GM12891 (cell line): ENCODE measurements around the gene CCDC194.

ENCODE experiments used
- DNase-seq: peaks from one replicate; pipeline ENCODE4 v3.0.0; 2011; ENCODE audit warnings: low spot score; ENCODE audit not compliant: insufficient read length
- FAIRE-seq: peaks from 2 replicates; lab custom pipeline; 2011; peaks lifted over from hg19 to GRCh38; lab: Jason Lieb, UNC
- PAX5 ChIP-seq: IDR thresholded peaks from 2 replicates; pipeline ENCODE4 v1.6.1; 2011; ENCODE audit warnings: low read length, moderate library complexity, mild to moderate bottlenecking; ENCODE audit not compliant: insufficient read depth, severe bottlenecking
- POLR2A ChIP-seq: IDR thresholded peaks from 2 replicates; pipeline ENCODE4 v1.6.1; 2011; ENCODE audit warnings: low read depth, low read length, control low read depth
- POU2F2 ChIP-seq: IDR thresholded peaks from 2 replicates; pipeline ENCODE4 v1.6.1; 2011; ENCODE audit warnings: low read depth, mild to moderate bottlenecking, control low read depth, low read length, moderate library complexity
- SPI1 ChIP-seq: IDR thresholded peaks from 2 replicates; pipeline ENCODE4 v1.6.1; 2011; ENCODE audit warnings: low read depth, low read length, control low read depth
- TAF1 ChIP-seq: IDR thresholded peaks from 2 replicates; pipeline ENCODE4 v1.6.1; 2011; ENCODE audit warnings: low read depth, low read length, control low read depth

CCDC194 gene

DNA sequence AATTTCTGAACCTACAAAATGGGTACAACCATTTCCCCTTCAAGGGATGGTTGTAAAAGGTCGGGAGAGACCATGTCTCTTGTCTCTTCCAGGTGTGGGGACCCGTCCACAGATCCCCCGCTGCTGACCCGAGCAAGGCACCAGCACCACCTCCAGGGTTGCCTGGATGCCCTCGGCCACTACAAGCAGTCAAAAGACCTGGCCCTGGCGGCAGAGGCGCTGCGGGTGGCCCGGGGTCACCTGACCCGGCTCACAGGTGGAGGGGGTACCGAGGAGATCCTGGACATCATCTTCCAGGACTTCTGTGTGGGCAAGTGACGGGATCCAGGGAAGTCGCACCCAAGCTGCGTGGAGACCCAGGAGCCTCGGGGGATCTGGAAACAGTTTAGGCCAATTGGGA lies 52.6 kb downstream of the CCDC194 start:
- no peak for FAIRE-seq

DNA sequence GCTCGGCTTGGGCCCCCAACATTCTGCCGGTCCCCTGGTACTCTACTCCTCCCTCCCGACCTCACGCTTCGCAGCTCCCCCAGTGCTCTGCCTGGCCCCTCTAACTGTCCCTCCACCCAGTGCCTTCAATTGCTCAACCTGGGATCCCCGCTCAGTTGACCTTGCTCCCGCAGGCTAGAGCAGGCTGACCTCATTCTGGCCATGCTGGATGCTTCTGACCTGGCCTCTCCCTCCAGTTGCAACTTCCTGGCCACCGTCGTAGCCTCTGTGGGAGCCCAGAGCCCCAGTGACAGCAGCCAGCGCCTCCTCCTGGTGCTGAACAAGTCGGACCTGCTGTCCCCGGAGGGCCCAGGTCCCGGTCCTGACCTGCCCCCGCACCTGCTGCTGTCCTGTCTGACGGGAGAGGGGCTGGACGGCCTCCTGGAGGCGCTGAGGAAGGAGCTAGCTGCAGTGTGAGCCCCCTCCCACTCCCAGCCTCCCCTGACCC lies 53.1 kb downstream of the CCDC194 start:
- TF ChIP-seq POLR2A (no peak), PAX5 (no peak), POU2F2 (no peak), TAF1 (no peak)
- FAIRE-seq (no peak), DNase-seq (no peak)

More for the DNA sequence above, 52.6 kb downstream of the CCDC194 start:
- DNase-seq: no peak
- no peak for TF ChIP-seq SPI1
- TF ChIP-seq POU2F2: no peak
